Stimulated activated CD4-positive, alpha-beta T cell treated with anti-CD3 and anti-CD28 coated beads, Interleukin-4, amount 100 ng/mL, for 4 hours (primary cell): Measurements from ENCODE around the gene RPIA.

Experiments
- DNase-seq, 2 experiments: peaks; one replicate each; pipeline ENCODE4 v3.0.0-alpha.2; 2020

RPIA gene

DNA sequence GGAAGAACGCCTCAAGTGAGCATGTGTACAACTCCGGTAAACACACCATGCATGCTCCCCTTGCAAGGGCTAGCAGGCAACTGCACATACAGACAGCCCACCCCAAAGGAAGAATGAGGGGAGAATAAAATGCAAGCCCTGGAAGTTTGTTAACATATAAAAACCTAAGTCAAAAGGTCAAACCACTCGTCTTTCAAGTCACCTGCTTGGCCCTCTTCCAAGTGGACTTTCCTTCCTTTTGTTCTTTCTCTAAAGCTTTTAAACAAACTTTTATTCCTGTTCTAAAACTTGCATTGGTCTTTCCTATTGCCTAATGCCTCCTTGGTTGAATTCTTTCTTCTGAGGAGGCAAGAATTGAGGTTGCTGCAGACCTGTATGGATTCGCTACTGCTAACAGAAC, 5.2 kb upstream of the RPIA start:
- no peak for DNase-seq

DNA sequence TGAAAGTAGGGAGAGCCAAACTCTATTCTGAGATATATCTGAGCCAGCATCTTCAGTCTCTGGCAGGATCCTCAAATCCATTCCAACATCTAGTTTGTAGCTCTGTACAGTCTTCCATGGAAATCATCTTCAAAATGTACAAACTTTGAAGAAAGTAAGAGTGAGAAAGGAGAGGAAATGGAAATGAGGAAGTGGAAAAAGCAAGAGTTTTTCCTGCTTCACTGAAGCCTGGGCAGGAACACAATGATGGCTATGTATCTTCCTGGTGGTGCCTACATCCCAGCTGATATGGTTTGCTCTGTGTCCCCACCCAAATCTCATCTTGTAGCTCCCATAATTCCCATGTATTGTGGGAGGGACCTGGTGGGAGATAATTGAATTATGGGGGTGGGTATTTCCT, 4.1 kb upstream of the RPIA start:
- no peak for DNase-seq

DNA sequence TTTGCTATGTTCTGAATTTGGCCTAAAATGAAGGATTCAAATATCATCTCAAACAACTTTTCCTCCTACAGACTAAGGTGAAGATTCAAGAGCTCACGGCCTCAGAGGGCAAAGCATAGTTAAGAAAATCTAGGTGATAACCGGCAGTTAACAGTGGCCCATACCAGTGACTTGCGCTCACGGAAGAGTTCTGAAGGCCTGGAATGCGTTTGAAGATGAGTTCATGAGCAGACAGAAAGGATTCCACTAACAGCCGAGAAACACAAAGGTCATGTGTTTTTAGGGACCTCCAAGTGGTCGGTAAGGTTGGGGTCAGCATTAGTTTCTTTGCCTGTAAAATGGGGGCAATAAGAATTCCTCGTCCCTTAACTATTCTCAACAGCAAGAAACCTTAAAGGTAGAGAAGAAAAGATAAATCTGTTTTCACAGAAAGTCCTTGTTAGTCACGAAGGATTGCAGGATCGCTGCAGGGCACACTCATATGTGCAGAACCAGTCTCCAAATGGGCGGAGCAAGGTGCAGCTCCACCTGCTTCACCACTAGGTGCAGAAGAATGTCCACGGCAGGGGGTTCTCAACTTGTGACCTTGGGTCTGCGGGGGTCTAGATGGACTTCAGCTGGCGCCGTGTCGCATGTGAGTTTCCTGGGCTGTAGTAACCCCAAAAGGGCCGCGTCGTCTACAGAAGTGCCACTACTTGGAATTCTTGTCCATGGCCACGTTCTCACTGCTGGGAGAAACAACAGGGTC, 708 bp upstream of the RPIA start:
- DNase-seq, result peak; percentile 40 to 45

DNA sequence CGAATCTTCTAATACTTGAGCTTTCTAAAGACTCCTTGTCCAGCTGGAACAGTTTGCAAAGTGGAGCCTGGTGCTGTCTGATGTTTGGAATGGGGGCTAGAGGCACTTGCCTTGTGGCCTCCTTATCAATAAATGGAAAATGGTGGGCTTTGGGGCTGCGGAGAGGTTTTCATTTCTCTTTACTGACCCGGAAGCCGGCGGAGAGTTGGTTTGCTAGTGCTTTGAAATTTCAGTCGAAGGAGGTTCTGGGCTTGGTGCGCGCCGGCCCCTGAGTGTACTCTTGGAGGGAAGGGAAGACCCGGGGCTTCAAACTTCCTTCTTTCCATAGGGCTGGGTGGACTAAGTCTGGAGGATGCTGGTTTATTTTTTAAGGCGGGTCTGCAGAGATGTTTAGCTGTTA, 714 bp downstream of the RPIA start:
- DNase-seq, result peak; percentile 19 to 21

DNA sequence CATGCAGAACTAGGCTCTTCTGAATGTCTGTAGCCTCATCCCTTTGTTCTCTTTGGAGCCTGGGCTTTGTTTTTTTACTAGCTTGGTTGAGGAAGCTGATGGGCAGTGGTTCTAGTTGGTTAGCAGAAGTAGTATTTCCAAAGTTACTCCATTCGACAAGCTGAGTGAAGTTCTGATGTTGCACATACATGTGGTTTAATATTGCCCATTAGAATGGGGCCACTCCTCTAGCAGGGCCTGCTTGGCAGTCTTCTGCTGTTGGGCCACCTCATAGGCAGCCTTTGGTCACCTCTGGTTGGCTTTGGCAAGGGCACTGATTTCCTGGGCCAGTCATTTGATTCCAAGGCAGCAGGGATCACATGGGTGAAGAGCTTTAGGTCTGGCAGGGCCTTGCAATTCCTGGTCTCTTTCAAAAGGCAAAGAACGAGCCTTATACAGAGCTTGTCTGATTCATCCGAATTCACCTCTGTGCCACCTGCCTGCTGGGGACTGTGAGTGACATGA, 2.5 kb downstream of the RPIA start:
- no peak for DNase-seq

DNA sequence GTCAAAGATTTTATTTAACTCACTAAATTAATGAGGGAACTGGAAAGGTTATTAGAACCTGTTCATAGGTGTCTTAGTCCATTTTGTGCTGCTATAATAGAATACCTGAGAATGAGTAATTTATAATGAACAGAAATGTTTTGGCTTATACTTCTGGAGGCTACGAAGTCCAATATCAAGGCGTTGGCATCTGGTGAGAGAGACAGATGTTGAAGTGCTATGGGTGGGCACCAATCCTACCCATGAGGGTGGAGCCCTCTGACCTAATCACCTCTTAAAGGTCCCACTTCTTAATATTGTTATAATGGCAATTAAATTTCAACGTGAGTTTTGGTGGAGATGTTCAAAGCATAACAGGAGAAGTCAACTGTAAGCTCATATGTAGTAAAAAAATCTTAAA, 5.1 kb downstream of the RPIA start:
- no peak for DNase-seq

DNA sequence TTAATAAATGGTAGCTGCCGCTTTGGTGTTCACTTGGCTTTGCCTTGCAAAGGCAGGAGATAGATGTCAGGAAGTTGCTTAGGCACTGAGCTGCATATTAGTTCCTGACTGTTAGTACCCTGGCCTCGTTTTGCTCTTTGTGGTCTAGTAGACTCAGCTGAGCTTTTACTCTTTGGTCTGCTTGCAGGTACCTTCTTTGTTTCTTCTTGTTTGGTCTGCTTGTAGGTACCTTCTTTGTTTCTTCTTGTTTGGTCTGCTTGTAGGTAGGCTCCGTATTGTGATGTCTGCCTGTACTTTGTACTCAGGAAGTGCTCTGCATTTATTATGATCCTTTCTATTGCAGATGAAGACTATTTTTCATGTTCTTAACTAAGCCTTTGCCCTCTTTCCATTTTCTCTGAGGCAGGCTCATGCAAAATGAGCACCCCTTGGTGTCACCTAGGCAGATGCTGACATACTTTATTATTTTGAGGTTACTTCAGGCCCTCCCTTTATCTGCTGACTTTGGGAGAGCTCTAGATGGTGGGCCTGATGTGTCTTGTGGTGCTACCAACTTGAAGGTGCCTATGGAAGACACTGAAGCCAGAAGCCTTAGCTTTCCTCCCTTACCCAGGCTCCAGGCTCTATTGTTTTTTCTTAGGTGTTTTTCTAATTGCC, 6.0 kb downstream of the RPIA start:
- no peak for DNase-seq

DNA sequence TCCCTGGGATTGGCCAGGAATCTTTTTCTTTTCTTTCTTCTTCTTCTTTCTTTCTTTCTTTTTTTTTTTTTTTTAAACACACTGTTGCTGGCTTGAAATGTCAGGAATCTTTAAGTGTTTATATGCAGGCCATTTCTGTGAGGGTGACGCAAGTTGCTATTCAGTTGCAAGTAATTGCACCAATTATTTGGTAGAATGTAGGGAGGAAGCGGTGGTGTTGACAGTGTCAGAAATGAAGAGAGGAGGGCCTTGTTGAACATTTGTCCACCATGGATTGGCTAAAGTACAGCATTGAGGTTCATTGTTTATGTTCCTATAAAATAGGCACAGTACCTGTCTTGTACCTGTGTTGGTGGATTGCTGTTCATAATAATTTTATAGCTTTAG, 6.5 kb downstream of the RPIA start:
- DNase-seq, result no peak

DNA sequence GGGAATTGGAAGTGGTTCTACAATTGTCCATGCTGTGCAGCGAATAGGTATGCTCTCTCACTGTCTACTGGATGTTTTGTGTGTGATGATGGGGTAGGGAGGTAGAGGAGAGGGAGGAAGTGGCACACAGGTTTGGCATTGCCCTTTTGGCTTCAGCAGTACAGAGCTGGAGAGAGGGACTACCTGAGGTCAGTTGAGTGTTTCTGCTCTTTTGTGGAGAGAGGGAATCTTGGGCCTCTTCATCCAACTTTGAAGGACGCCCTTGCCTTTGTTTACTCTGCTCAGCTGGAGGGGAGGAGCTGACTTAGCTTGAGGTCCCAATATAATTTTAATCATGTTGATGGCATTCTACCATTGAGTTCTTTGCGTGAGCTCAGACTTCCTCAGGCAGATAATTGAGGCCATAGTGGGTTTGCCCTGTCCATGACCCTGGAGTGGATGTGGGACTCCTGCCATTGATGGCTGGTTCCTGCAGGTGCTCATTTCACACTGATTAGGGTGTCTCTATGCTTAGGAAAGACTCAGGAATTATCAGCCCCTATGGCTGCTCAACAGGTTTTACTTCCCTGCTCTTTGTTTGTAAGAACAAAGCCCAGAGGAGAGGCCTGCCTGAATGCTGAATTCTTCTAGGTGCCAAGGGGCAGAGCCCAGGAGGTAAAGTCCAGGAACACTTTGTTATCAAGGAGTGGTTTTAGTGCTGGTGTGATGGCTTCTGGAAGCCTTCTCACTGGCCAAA, 7.2 kb downstream of the RPIA start:
- no peak for DNase-seq

DNA sequence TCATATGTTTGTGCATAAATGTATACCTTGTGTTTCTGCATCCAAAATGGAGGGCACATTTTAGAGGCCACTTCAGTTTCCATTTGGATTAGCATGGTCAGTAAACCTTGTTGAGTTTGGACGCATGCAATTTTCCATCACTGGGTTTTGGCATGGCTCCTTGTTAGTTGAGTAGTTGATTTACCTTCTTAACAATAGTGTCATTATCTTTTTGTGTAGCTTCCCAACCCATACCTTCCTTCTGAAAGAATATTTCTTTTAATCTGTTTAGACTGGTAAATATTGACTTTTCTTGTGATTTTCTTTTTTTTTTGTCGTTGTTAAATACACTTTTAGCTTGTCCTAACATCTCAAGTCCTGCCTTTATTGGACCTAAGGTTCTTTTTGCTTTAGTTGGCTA, 15.5 kb downstream of the RPIA start:
- no peak for DNase-seq

DNA sequence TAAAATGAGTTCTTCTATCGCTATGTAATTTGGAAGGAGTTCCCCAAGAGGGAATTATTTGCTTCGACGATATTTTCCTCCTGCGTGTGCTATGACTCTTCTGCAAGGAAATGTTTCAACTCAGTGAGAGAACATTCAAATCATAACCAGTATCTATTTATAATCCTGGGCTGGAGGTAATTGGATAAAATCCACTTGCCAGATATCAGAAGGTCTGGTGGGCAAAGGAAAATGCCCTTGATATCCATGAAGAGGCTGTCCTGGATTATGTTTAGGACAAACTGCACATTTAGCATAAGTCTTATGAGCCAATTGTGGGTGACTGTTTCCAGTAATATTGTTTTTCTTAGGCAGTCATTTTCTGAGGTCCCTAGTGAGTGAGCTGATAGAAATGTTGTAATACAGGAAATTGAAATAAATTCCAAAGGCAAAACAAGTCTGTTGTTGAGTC, 17.7 kb downstream of the RPIA start:
- no peak for DNase-seq

DNA sequence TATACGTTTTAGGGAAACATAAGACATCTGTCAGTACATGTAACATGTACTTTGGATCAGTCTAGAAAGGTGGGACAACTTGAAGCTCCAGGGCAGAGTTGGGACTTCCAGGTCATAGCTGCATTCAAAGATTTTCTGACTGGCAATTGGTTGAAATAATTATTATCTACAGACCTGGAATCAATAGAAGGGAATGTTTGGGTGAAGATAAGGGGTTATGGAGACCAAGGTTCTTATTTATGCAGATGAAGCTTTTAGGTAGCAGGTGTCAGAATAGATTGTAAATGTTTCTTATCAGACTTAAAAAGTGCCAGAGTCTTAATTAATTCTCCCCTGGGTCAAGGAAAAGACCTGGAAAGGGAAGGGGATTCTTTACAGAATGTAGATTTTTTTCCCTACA, 19.8 kb downstream of the RPIA start:
- no peak for DNase-seq

DNA sequence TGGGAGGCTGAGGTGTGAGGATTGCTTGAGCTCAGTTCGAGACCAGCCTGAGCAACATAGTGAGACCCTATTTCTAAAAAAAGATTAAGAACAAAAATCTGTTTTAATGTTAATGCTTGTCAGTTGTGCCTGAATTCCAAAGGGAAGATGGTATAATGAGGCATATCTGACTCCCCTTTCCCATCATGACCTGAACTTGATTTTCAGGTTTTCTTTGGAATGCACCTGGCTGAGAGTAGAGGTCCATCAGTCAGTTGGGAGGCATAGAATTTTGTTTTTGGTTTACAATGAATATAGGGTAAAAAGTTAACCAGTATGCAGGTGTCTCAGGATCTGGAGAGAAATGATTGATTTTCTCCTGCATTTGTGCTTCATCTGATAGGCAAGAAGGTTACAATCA, 20.4 kb downstream of the RPIA start:
- DNase-seq, result no peak

DNA sequence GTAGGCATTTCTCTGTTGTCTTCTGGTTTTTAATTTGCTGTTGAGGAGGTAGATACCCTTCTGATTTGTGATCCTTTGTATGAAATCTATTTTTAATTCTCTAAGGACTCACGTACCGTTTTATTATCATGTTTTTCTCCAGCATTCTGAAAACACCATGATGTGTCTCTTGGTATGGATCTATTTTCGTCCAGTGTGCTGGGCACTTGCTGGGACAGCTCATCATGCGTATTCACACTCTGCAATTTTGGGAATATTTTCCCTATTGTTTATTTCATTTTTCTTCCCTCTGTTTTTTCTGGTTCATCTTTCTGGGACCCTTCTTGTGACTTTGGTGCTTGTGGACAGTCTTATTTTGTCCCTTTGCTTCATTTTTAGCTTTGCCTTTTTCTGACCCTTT, 21.9 kb downstream of the RPIA start:
- DNase-seq, result no peak

DNA sequence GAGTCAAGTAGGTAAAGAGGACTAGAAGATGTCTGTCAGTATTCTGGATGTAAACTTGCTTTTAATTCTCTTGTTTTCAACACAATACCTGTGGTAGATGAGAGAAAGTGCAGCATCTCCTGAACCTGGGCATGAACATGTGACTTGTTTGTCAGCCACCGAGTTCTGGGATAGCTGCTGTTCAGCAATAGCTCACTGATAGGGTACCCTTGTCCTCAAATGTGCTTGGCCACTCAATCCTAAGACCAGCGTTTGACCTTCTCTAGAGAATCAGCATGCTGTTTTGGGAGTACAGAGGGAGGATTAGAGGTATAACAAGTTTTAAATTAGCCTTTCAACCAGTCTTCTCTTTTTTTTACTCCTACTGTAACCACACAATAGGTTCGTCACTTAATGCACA, 23.2 kb downstream of the RPIA start:
- DNase-seq, result no peak

DNA sequence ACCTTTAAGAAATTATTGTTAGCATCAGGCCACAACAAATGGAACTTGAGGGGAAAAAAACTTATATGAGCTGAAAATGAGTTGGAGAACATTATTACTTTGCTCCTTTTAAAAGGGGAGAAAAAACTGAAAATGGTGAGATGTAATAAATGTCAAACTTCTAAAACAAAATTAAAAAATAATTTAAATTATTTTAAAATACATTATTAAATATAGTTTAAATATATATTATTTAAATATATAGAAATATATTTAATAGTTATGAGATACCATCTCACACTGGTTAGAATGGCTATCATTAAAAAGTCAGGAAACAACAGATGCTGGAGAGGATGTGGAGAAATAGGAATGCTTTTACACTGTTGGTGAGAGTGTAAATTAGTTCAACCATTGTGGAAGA, 28.9 kb downstream of the RPIA start:
- no peak for DNase-seq

DNA sequence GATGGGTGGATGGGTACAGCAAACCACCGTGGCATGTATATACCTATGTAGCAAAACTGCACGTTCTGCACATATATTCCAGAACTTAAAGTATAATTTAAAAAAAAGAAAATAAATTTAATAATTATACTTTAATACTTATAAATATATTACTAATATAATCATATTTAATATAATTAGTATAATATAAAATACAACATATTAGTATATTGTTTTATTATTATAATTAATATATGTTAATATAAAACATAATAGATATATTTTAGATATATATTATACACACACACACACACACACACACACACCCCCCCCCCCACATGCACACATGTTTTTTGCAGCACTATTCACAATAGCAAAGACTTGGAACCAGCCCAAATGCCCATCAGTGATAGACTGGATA, 29.8 kb downstream of the RPIA start:
- no peak for DNase-seq

DNA sequence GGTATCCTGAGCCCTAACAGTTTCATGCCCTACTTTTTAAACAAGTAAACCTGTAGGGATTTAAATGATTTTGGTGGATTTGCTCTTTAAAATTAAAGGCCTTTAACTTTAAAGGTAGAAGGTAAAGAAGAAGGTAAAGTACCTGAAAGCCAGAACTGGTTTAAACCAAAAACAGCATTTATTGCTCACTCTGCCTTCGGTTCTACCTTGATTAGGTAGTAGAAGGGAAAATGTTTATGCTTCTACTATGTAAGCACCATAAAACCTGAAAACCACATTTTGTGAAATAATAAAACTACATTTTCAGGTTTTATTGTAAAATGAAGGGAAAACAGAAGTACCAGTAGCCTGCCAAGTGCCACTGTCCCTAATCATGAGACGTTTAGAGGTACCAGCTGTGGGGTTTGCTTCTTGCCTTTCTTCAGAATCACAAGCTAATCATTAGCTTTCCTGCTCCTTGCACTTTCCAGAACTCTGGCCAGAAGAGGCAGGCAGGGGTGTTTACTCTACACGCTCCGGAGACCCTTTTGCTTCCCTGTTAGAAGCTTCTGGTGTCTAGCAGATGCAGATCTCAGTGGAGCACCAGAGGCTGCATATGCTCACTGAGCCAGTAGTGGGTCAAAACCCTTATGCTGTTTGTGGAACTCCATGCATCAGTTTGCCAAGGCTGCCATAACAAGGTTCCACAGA, 33.3 kb downstream of the RPIA start:
- no peak for DNase-seq

DNA sequence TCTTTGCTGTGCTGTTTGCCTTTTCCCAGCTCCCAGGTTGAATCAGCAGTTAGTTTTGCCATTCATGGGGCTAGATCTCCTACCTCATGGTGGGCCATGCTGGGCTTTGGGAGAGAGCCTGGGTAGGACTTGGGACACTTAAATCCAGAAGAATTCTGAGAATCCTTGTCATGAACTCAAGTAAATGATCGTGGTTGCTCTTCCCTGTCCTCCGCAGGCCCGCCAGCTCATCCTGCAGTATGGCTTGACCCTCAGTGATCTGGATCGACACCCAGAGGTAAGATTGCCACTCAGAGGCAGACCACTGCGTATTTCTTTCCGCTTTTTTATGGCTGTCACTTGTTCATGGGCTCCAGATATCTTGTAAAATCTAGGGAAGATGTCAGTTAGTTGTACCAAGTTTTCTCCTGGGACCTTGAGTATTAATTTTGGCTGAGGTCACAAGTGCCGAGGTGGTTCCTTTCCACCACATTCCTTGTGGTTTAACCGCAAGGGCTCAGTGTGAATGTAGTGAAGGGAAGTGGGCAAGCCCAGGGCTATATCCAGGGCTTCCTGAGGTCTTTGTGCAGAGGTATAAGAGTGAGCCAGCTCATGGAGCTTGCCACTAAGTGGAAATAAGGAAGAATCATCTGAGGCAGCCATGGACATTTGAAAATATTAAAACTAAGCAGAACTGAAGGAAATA, 37.7 kb downstream of the RPIA start:
- no peak for DNase-seq

DNA sequence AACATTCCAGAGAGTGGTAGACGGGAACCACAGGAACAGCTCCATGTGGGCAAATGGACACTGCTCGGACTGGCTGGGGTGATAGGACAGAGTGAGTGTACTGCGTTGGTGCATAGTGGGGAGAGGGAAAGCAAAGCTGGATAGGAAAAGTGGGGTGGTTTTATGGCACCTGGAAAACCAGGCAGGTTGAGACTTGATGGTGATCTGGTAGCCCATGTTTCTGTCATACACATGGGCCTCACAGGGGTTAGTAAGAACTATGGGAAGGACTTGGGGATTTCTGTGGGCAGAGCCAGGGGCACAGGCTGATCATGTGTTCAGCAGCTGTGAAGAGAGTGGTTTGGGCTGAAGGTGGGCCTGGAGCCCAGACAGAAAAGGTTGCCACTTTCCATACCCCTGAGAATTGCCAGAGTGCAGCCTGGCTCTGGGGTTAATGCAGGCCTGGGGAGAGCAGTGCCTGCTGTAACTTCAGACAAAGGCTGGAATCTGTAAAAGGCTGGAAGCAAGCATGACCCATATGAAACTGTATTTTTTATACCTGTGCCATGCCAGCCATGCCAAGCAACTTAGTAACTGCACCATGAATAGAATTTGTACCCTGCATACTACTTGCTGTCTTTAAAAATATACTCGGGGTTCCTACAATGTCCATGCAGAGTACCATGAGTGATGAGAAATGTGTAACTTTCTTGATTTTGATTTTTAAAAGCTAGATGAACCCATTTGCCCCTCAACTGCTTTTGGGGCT, 41.9 kb downstream of the RPIA start:
- no peak for DNase-seq

DNA sequence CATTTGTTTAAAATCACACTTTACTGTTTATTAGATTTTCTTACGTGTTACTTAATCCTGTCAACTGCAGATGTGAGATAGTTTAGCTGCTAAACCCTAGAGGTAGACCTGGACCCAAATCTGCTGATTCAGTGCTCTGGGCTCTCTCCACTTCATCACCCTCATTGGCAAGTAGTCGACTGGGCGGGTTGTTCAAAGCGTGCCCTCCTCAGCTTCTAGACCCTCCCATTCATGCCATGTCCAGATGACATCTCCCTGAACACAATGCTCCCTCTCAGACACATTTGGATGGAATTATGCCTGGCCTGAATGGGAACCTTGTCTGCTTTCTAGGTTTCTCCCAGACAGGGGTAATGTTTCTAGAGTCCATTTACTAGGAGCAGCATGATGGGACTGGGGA, 43.7 kb downstream of the RPIA start:
- no peak for DNase-seq

DNA sequence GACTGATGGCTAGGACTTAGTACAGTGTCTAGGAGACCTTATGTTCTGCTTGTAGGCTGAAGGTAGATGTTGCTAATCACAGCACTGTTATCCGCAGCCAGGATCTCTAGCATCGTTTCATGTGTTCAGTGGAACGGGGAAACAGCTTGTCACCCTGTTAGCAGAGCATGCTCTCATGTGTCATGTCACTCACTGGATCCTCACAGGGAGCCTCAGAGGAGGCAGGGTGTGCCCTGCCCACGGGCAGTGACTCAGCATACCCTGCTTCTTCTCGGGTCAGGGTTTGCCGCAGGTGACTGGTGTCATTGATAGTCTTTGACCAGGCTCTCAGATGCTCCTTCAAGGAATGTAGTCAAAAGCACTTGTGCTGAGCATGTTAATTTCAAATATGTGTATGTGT, 44.4 kb downstream of the RPIA start:
- peak; percentile 18 to 63 for DNase-seq
